Breast epithelium (tissue), 3 donors: Measurements from ENCODE around the gene DOCK9.

Source experiments
- CTCF ChIP-seq, 3 donors: fragments of 450-650 bp; IDR thresholded peaks; one replicate each; pipeline ENCODE4 v1.5.1; 2016 to 2017; ENCODE audit warnings: antibody characterized with exemption in 3 of 3, mild to moderate bottlenecking in 3 of 3, moderate library complexity in 3 of 3
- POLR2A ChIP-seq: fragments of 450-650 bp; IDR thresholded peaks from one replicate; pipeline ENCODE4 v1.6.1; 2016; ENCODE audit warnings: antibody characterized with exemption, mild to moderate bottlenecking, moderate library complexity

GRCh38 chr13:98844021-98844420 lies 133.8 kb downstream of the DOCK9 start:
- TF ChIP-seq CTCF (IDR thresholded peaks at IDR 0.05) = no peak
- no peak for TF ChIP-seq POLR2A
